Caco-2 (cell line): ENCODE results near the gene EVPLL. TPM values are rescaled to one million over a fixed set of nuclear protein-coding genes. Genes with fewer than 3 reads are reported as not detected.

Experiments
- BruUV-seq: library from RNA; stranded (reverse); fragments of 400-500 nt; replicated peaks from 2 replicates; lab custom pipeline; 2021; lab: Mats Ljungman, UMichigan
- CTCF ChIA-PET: fragments of 300-600 bp; sonication (Branson Sonifier 250); formaldehyde crosslinking; loops from one replicate; lab custom pipeline; 2022; ENCODE audit warnings: antibody characterized with exemption; lab: Charles Lee
- POLR2A ChIA-PET: fragments of 300-600 bp; sonication (Branson Sonifier 250); formaldehyde crosslinking; loops from one replicate; lab custom pipeline; 2022; ENCODE audit warnings: antibody characterized with exemption; lab: Charles Lee
- DNase-seq, 2 experiments: peaks; one replicate each; pipeline versions ENCODE4 v3.0.0 to v3.0.0-alpha.2; 2020 to 2022
- H3K27me3 ChIP-seq: replicated peaks from 2 replicates; pipeline ENCODE4 v1.6.0; 2011; ENCODE audit warnings: low read length; ENCODE audit not compliant: control insufficient read depth, insufficient read depth
- H3K36me3 ChIP-seq: 2 replicates; pipeline ENCODE4 v1.5.1; 2011; ENCODE audit warnings: low read length; ENCODE audit not compliant: control insufficient read depth, insufficient read depth
- H3K4me1 ChIP-seq: fragments of 250-450 bp; sonication (Bioruptor Pico); 2 replicates; pipeline ENCODE4 v1.5.1; 2020; ENCODE audit warnings: mild to moderate bottlenecking
- H3K4me3 ChIP-seq: 2 replicates; pipeline ENCODE4 v1.5.1; 2011; ENCODE audit warnings: low read depth, mild to moderate bottlenecking, control low read depth, low read length
- H3K9me3 ChIP-seq: fragments of 250-450 bp; sonication (Bioruptor Pico); 2 replicates; pipeline ENCODE4 v1.5.1; 2020; ENCODE audit warnings: mild to moderate bottlenecking, moderate library complexity
- H3K27ac Mint-ChIP-seq: one replicate; pipeline ENCODE4 v1.8.0; 2022; ENCODE audit warnings: mixed read lengths; ENCODE audit not compliant: unreplicated experiment
- H3K27me3 Mint-ChIP-seq: one replicate; pipeline ENCODE4 v1.8.0; 2022; ENCODE audit warnings: mixed read lengths; ENCODE audit not compliant: insufficient read depth, unreplicated experiment
- H3K36me3 Mint-ChIP-seq: one replicate; pipeline ENCODE4 v1.8.0; 2022; ENCODE audit warnings: mild to moderate bottlenecking, mixed read lengths; ENCODE audit not compliant: insufficient read depth, unreplicated experiment
- H3K4me1 Mint-ChIP-seq: one replicate; pipeline ENCODE4 v1.8.0; 2022; ENCODE audit warnings: low read depth, mixed read lengths; ENCODE audit not compliant: unreplicated experiment
- H3K4me3 Mint-ChIP-seq: one replicate; pipeline ENCODE4 v1.8.0; 2022; ENCODE audit warnings: mild to moderate bottlenecking, moderate library complexity, mixed read lengths; ENCODE audit not compliant: unreplicated experiment
- H3K9me3 Mint-ChIP-seq: one replicate; pipeline ENCODE4 v1.8.0; 2022; ENCODE audit warnings: mixed read lengths; ENCODE audit not compliant: unreplicated experiment
- CTCF ChIP-seq, 2 experiments: fragments of 200-600 bp in 1 of 2; IDR thresholded peaks; 1 replicate in 1 of 2; 2 replicates in 1 of 2; pipeline versions ENCODE4 v1.5.1 to v1.8.0; 2011 to 2022; ENCODE audit warnings: antibody characterized with exemption in 1 of 2, control low read depth in 1 of 2, inconsistent platforms in 1 of 2, low read depth in 1 of 2, low read length in 1 of 2, mild to moderate bottlenecking in 1 of 2, moderate library complexity in 1 of 2; ENCODE audit not compliant: insufficient read depth in 1 of 2, severe bottlenecking in 1 of 2, unreplicated experiment in 1 of 2
- intact Hi-C: fragments of 100-400 bp; cut with micrococcal nuclease; formaldehyde crosslinking; loops from one replicate; pipeline ENCODE4 v1.10.0; 2022; ENCODE audit not compliant: unreplicated experiment
- total RNA-seq: library from RNA; stranded (reverse); gene quantifications from 2 replicates; pipeline ENCODE4 v1.2.3, GENCODE V29; 2022

Gene EVPLL
- total RNA-seq, 1 experiment from 2014 or later: not detected

- Histone ChIP-seq H3K4me1 (0 out of 2 replicates have a peak, but pooled peaks cover 4% of the 10 kb centered on the region), H3K27me3 (no peaks in the 10 kb centered on the region), H3K36me3 (no peaks in the 10 kb centered on the region; the same call in 1 of the 2 replicates), H3K9me3 (no peaks in the 10 kb centered on the region), H3K4me3 (no peak overlapping the region)
- H3K4me3 Mint-ChIP-seq: peak overlapping the region; percentile 24
- no peak overlapping the region for H3K27ac Mint-ChIP-seq
- no peak for DNase-seq
- ChIA-PET POLR2A (no interaction called here), CTCF (no interaction called here)
- H3K9me3 Mint-ChIP-seq: no peaks in the 10 kb centered on the region
- intact Hi-C loops: loop anchor here (5.0 kb wide), 2 partner anchors 178 to 578 kb away; partner anchors contain the start of gene ALKBH5
- no peaks in the 10 kb centered on the region for H3K27me3 Mint-ChIP-seq
- no TSS peak for BruUV-seq
- H3K4me1 Mint-ChIP-seq: peaks cover 7% of the 10 kb centered on the region
- no peak for TF ChIP-seq CTCF (IDR thresholded peaks at IDR 0.05; ENCODE audit: insufficient read depth in 1 of 2, low read depth in 1 of 2, low read length in 1 of 2, severe bottlenecking in 1 of 2, unreplicated experiment in 1 of 2)
- H3K36me3 Mint-ChIP-seq: peaks cover 46% of the 10 kb centered on the region
Measured at GRCh38 chr17:18360518-18360917, 17.1 kb upstream of the EVPLL start.

- no peaks in the 10 kb centered on the region for H3K27me3 ChIP-seq
- H3K36me3 ChIP-seq: no peaks in the 10 kb centered on the region
- peak overlapping the region; percentile 99 for H3K4me3 ChIP-seq
- Mint-ChIP-seq H3K4me1 (peaks cover 7% of the 10 kb centered on the region), H3K9me3 (no peaks in the 10 kb centered on the region), H3K27ac (peak overlapping the region; percentile 45), H3K36me3 (peaks cover 32% of the 10 kb centered on the region), H3K4me3 (peak overlapping the region; percentile 81), H3K27me3 (no peaks in the 10 kb centered on the region)
- intact Hi-C loops: loop anchor here (5.0 kb wide), 2 partner anchors 180 to 580 kb away; partner anchors contain the start of gene ALKBH5
- H3K9me3 ChIP-seq: no peaks in the 10 kb centered on the region
- no peak for TF ChIP-seq CTCF (IDR thresholded peaks at IDR 0.05; ENCODE audit: insufficient read depth in 1 of 2, low read depth in 1 of 2, low read length in 1 of 2, severe bottlenecking in 1 of 2, unreplicated experiment in 1 of 2)
- H3K4me1 ChIP-seq: 0 out of 2 replicates have a peak, but pooled peaks cover 4% of the 10 kb centered on the region
- no TSS peak for BruUV-seq
- ChIA-PET CTCF (no interaction called here), POLR2A (no interaction called here)
- no peak for DNase-seq
Measured at GRCh38 chr17:18361837-18362697, 15.5 kb upstream of the EVPLL start.

GRCh38 chr17:18362698-18363100 is 14.9 kb upstream of the EVPLL start:
- no peaks in the 10 kb centered on the region for H3K36me3 ChIP-seq
- Mint-ChIP-seq H3K27ac (peak overlapping the region; percentile 45), H3K9me3 (no peaks in the 10 kb centered on the region), H3K4me1 (peaks cover 7% of the 10 kb centered on the region), H3K27me3 (no peaks in the 10 kb centered on the region), H3K36me3 (peaks cover 28% of the 10 kb centered on the region), H3K4me3 (peak overlapping the region; percentile 81)
- H3K27me3 ChIP-seq: no peaks in the 10 kb centered on the region; the same call in 1 of the 2 replicates
- no peak for TF ChIP-seq CTCF (IDR thresholded peaks at IDR 0.05; ENCODE audit: insufficient read depth in 1 of 2, low read depth in 1 of 2, low read length in 1 of 2, severe bottlenecking in 1 of 2, unreplicated experiment in 1 of 2)
- BruUV-seq: TSS peak; percentile 66
- CTCF ChIA-PET: interaction anchor here (0.6 kb wide), 1 partner anchor 263 kb away, joined by 3 read pairs; no protein-coding TSS in a partner anchor
- H3K9me3 ChIP-seq: no peaks in the 10 kb centered on the region
- peak; percentile 53 to 64 for DNase-seq
- H3K4me3 ChIP-seq: peak overlapping the region; percentile 99
- H3K4me1 ChIP-seq: 0 out of 2 replicates have a peak, but pooled peaks cover 4% of the 10 kb centered on the region
- intact Hi-C loops: loop anchor here (1.0 to 5.0 kb wide), 3 partner anchors 47 to 580 kb away; partner anchors contain the start of genes ALKBH5 and SMCR8
- POLR2A ChIA-PET: no interaction called here
